Hematopoietic multipotent progenitor cell treated with erythropoietin and hydrocortisone succinate and interleukin-3 and kit ligand, for 17 days (in vitro differentiated cells): ENCODE measurements around the gene ZBTB21.

Experiments used
- DNase-seq: peaks from one replicate; pipeline ENCODE4 v3.0.0-alpha.2; 2015; ENCODE audit warnings: low spot score

ZBTB21 gene

GRCh38 chr21:42009831-42010506, at the start of gene ZBTB21:
ZBTB21 (minus strand) TSS chr21:42010360; CDS start chr21:41994095, 16,265 bp downstream.
- DNase-seq, result peak; percentile 99

GRCh38 chr21:42059721-42060120, 49.6 kb upstream of the ZBTB21 start:
- DNase-seq, result no peak

- DNase-seq, result no peak
These were observed 49.0 kb upstream of the ZBTB21 start for GRCh38 chr21:42059141-42059540.

GRCh38 chr21:42058631-42059111, 48.5 kb upstream of the ZBTB21 start:
- DNase-seq, result no peak

- no peak for DNase-seq
These were observed 47.8 kb upstream of the ZBTB21 start for GRCh38 chr21:42057851-42058437.

- DNase-seq, result no peak
These were observed 47.0 kb upstream of the ZBTB21 start for GRCh38 chr21:42056996-42057689.

GRCh38 chr21:42056468-42056867, 46.3 kb upstream of the ZBTB21 start:
- no peak for DNase-seq

GRCh38 chr21:42055425-42055824, 45.3 kb upstream of the ZBTB21 start:
- DNase-seq, result no peak

- DNase-seq, result no peak
These were observed 41.6 kb upstream of the ZBTB21 start for GRCh38 chr21:42051788-42052187.

- DNase-seq, result no peak
These were observed 39.6 kb upstream of the ZBTB21 start for GRCh38 chr21:42049578-42050430.

GRCh38 chr21:42048870-42049577, 38.9 kb upstream of the ZBTB21 start:
- no peak for DNase-seq

GRCh38 chr21:42047821-42048613, 37.9 kb upstream of the ZBTB21 start:
- DNase-seq, result no peak

- DNase-seq, result no peak
These were observed 34.8 kb upstream of the ZBTB21 start for GRCh38 chr21:42044871-42045495.

GRCh38 chr21:42043961-42044360, 33.8 kb upstream of the ZBTB21 start:
- DNase-seq, result no peak

- no peak for DNase-seq
These were observed 33.2 kb upstream of the ZBTB21 start for GRCh38 chr21:42043201-42043895.

- DNase-seq, result no peak
These were observed 32.5 kb upstream of the ZBTB21 start for GRCh38 chr21:42042651-42043050.

- no peak for DNase-seq
These were observed 31.6 kb upstream of the ZBTB21 start for GRCh38 chr21:42041711-42042110.

- DNase-seq, result no peak
These were observed 31.1 kb upstream of the ZBTB21 start for GRCh38 chr21:42041246-42041645.

- DNase-seq, result no peak
These were observed 30.4 kb upstream of the ZBTB21 start for GRCh38 chr21:42040411-42041180.
